Medulla oblongata (tissue), 1 donor: Measurements from ENCODE around the gene PRDM7.
"Not testable (repeated sequence)": the region's sequence is repeated elsewhere in the genome, so short reads cannot be mapped to it uniquely, and the experiment has no call there.

Experiments used
- DNase-seq: peaks from one replicate; pipeline ENCODE4 v3.0.0-alpha.2; 2015; ENCODE audit errors: extremely low spot score

Gene PRDM7

DNA sequence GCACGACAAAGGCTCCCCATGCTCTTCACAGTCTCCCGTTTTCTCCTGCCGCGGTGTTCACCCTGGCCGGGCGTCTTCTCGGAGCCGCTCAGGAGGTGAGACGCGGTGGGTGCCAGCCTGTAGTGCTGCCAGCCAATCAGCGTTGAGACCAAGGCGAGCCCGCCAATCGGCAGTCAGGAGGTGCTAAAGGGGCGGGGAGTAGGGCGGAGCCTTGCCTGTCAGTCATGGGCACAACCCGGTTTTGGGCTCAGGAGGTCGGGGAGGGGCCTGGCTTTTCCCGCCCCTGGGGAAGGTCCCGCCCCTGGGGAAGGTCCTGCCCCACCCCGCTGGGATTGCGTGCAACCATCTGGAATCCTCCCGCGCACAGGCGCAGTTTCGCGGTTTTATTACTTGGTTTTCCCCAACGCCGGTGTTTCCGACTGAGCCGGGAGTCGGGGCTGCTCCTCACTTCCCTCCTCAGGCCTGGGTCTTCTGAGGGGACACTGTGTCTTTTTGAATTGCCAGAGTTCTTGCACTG lies at the start of gene PRDM7:
Gene PRDM7, minus strand, starts transcription at position 92 of the 517 bp plus-strand sequence. CDS start 1,421 bp downstream, outside the sequence.
- peak; percentile 92 for DNase-seq

DNA sequence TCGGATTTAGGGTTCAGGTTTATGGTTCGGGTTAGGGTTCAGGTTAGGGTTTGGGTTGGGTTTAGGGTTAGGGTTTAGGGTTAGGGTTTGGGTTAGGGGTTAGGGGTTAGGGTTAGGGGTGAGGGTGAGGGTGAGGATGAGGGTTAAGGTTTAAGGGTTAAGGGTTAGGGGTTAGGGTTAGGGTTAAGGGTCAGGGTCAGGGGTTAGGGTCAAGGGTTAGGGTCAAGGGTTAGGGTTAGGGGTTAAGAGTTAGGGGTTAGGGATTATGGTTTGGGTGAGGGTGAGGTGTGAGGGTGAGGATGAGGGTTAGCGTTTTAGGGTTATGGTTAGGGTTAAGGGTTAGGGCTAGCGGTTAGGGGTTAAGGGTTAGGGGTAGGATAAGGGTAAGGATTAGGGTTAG lies 44.7 kb upstream of the PRDM7 start:
- DNase-seq: not testable (repeated sequence)

DNA sequence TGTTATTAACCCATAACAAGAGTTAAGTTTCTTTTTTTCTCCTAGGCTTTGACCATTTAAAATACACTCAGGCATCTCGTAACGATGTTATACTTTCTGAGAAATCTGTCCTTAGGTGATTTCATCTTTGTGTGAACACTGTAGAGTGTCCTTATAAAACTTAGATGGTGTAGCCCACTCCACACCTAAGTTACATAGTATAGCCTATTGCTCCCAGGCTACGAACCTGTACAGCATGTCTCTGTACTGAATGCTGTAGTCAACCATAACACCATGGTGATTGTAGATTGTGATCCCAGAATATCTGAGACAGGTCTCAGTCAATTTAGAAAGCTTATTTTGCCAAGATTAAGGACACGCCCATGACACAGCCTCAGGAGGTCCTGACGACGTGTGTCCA lies 30.5 kb upstream of the PRDM7 start:
- not testable (repeated sequence) for DNase-seq

DNA sequence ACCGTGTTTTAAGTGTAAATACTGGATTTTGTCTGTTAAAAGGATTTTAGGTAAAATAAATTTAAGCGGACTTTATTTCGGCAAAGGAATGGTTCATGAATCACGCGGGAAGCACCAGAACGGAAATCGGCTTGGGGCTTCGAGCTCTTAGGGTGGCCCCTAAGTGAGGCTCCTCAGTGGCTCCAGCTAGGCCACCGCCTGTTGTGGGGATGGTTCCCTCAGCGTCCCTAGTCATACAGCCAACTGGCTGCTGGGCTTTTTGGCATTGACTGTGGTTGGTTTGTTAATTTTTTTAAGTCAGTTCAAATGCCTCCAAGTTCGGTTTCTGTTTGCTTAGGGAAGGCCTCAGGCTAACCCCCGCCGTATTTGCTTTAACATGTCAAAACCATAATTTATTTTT lies 29.9 kb upstream of the PRDM7 start:
- DNase-seq: not testable (repeated sequence)

DNA sequence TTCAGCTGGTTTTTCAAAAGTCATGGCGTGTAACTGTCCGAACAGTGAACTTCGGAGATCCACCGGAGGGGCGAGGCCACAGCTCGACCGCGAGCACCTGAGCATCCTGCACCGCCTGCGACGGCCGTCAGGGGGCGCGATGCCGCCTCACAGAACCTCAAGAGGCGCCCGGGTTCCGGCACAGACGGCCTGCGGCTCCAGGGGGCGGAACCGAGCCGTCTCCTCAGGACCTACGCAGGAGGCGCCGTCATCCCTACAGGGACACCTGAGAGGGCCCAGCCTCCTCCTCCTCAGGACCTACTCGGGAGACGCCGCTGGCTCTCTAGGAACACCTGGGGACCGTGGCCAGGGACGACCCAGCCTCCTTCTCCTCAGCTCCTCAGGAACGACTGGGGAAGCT lies 29.1 kb upstream of the PRDM7 start:
- DNase-seq: not testable (repeated sequence)

- not testable (repeated sequence) for DNase-seq
Measured at GRCh38 chr16:90104725-90105124, 27.6 kb upstream of the PRDM7 start.

GRCh38 chr16:90102086-90102884 lies 25.2 kb upstream of the PRDM7 start:
- DNase-seq: not testable (repeated sequence)

- not testable (repeated sequence) for DNase-seq
Measured at GRCh38 chr16:90101332-90101731, 24.2 kb upstream of the PRDM7 start.

DNA sequence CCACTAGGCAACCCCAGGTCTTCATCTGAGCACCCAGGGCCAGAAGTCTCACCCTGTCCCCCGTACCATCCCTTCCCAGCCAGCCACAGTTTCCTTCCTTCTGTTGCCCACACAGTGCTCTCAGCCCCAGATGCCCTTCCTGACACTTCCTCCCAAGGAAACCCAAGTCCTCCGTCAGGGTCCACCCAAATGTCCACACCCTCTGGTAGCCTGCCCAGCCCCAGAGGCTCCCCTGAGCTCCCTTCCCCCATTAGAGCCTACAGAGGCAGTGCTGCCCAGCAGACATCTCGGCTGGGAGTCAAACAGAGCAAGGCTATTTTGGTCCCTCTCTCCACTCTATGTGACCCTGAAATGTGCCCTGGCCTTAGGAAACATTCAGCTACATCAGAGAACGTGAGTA lies 23.7 kb upstream of the PRDM7 start:
- DNase-seq: not testable (repeated sequence)

DNA sequence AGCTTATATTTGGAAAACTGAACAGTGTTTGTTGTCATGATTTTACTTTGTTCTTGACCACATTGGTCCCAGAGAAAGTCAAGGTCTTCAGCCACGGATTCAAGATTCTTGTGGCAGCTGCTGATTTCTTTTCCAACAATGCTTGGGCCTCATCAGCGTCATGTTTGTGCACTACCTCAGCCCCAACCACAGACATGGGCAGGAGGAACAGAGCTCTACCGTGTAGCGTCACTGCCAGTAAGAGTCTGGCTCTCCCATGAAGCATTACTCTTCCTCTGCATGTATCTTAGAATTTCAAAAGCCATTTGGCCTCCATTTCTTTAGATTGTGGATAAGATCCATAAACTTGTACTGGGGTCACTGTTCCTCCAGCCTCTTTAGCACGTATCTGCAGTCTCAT lies 23.1 kb upstream of the PRDM7 start:
- DNase-seq: not testable (repeated sequence)

GRCh38 chr16:90098936-90099335 lies 21.8 kb upstream of the PRDM7 start:
- DNase-seq: not testable (repeated sequence)

GRCh38 chr16:90097010-90097684 lies 20.0 kb upstream of the PRDM7 start:
- not testable (repeated sequence) for DNase-seq

DNA sequence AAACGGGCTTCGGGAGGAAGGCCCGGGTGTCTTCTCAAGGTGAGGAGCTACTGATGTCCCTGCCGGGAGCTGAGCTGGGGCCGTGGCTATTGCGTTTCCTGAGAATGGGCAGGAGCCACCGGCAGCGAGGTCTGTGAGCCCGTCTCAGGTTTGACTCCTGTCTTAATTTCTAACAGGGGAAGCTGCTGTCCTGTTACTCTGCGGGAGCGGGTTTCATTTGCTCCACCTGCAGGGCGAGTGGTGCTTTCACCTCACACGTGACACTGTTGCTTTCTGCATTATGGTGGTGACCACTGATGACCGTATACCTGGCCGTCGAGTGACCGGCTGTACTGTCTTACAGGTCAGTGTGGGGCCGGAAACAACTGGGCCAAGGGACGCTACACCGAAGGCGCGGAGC lies 17.7 kb upstream of the PRDM7 start:
- DNase-seq: not testable (repeated sequence)

DNA sequence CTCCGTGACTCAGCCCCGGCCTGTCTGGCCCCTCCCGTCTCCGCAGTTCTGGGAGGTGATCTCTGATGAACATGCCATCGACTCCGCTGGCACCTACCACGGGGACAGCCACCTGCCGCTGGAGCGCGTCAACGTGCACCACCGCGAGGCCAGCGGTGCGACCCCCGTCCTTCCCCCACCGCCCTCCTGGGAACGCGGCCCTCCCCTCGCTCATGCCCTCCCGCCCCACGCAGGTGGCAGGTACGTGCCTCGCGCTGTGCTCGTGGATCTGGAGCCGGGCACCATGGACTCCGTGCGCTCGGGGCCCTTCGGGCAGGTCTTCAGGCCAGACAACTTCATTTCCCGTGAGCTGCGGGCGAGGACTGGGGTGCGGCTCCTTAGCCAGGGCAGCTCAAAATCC lies 17.2 kb upstream of the PRDM7 start:
- DNase-seq: not testable (repeated sequence)

DNA sequence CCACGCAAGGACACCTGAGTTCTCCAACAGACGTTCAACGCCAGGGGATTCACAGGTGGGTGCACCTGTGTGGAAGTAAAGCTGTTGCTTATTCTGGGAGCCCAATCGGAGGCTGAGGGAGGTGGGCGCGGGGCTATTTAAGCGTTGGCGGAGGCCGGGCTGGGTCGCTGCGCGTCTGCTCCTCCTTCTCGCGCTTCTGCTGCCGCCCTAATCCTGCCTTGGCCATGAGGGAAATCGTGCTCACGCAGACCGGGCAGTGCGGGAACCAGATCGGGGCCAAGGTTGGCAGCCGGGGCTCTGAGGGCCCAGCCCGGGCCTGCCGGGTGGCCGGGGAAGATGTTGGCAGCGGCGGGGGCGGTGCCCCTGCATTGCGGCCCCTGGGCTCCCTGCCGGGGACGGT lies 16.7 kb upstream of the PRDM7 start:
- not testable (repeated sequence) for DNase-seq

DNA sequence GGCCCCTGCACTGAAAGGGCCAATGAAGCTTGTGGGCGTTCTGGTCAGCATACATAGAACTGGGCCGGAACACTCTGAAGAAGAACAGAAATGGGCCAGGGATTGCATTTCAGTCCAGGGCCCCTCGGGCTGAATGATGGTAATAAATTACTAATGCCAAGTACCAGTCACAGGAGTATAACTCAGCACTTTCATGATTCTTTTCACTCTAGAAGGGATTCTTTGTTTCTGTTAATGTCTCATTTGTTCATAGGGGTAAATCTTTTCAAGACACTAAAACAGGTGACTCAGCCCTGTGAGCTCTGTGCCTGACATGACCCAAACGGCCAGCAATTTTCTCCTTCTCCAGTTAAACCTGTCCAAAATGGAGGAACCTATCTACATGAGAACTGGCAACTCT lies 15.7 kb upstream of the PRDM7 start:
- DNase-seq: not testable (repeated sequence)

DNA sequence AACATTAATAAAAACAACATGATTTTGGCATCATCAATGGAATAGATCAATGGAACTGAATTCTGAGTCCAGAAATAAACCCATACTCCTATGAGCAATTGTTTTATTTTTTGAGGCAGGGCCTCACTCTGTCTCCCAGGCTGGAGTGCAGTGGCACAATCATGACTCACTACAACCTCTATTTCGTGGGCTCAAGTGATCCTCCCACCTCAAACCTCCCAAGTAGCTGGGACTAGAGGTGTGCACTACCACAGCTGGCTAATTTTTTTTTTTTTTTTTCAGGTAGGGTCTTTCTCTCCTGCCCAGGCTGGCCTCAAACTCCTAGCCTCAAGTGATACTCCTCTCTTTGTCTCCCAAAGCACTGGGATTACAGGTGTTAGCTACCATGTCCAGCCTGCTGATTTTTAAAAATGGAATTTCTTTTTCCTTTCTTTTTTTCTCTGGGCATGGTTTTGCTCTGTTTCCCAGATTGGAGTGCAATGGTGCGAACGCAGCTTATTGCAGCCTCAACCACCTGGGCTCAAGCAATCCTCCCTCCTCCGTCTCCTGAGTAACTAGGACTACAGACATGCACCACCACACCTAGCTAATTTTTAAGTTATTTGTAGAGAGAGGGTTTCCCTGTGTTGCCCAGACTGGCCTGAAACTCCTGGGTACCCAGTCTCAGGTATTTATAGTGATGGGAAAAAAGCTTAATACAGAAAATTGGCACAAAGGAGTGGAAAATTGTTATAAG lies 7.3 kb upstream of the PRDM7 start:
- no peak for DNase-seq

GRCh38 chr16:90083139-90083538 lies 6.0 kb upstream of the PRDM7 start:
- no peak for DNase-seq

- no peak for DNase-seq
Measured at GRCh38 chr16:90081606-90081970, 4.5 kb upstream of the PRDM7 start.

- no peak for DNase-seq
Measured at GRCh38 chr16:90078579-90078895, 1.4 kb upstream of the PRDM7 start.

- DNase-seq: peak; percentile 13
Measured at GRCh38 chr16:90077757-90078578, 837 bp upstream of the PRDM7 start.
